CD4-positive, alpha-beta T cell (primary cell): ENCODE results near the gene FUT8. TPM values are rescaled to one million over a fixed set of nuclear protein-coding genes. Genes with fewer than 3 reads are reported as not detected.

Experiments
- ATAC-seq: fragments of 200-7000 bp; cut with Tn5 transposase; one replicate; pipeline ENCODE4 v1.10.0; 2022; ENCODE audit warnings: mild to moderate bottlenecking; ENCODE audit not compliant: poor library complexity
- CTCF ChIA-PET: fragments of 350-600 bp; sonication (Branson Sonifier 250); formaldehyde crosslinking; loops from one replicate; lab custom pipeline; 2021; ENCODE audit warnings: antibody characterized with exemption, inconsistent platforms; lab: Charles Lee
- POLR2A ChIA-PET: fragments of 350-600 bp; sonication (Branson Sonifier 250); formaldehyde crosslinking; loops from one replicate; lab custom pipeline; 2021; ENCODE audit warnings: antibody characterized with exemption, inconsistent platforms; lab: Charles Lee
- DNase-seq, 14 experiments: peaks; one replicate each; pipeline ENCODE4 v3.0.0-alpha.2; 2013 to 2020; ENCODE audit warnings: mixed read lengths in 2 of 14
- H3K27ac ChIP-seq, 2 donors: one replicate each; pipeline versions ENCODE4 v1.5.1 to v1.7.0; 2013; ENCODE audit warnings: low read length in 2 of 2, low read depth in 1 of 2, mild to moderate bottlenecking in 1 of 2
- H3K27me3 ChIP-seq, 2 experiments: 1 replicate in 1 of 2; 2 replicates in 1 of 2; pipeline versions ENCODE4 v1.6.1 to v1.7.0; 2013; ENCODE audit warnings: low read length in 2 of 2, control low read depth in 1 of 2, mild to moderate bottlenecking in 1 of 2, moderate library complexity in 1 of 2; ENCODE audit not compliant: insufficient read depth in 2 of 2, control insufficient read depth in 1 of 2
- H3K36me3 ChIP-seq: one replicate; pipeline ENCODE4 v1.6.1; 2013; ENCODE audit warnings: low read length, control low read depth; ENCODE audit not compliant: insufficient read depth
- H3K4me1 ChIP-seq: one replicate; pipeline ENCODE4 v1.6.1; 2013; ENCODE audit warnings: low read length, control low read depth; ENCODE audit not compliant: insufficient read depth
- H3K4me3 ChIP-seq: one replicate; pipeline ENCODE4 v1.5.1; 2013; ENCODE audit warnings: mild to moderate bottlenecking, low read length, moderate library complexity
- H3K9me3 ChIP-seq, 2 experiments: 1 replicate in 1 of 2; 2 replicates in 1 of 2; pipeline versions ENCODE4 v1.6.1 to v1.7.0; 2013; ENCODE audit warnings: low read length in 2 of 2, mild to moderate bottlenecking in 2 of 2, control low read depth in 1 of 2, moderate library complexity in 1 of 2; ENCODE audit not compliant: control insufficient read depth in 1 of 2, insufficient read depth in 1 of 2
- H3K27ac Mint-ChIP-seq: one replicate; pipeline ENCODE4 v1.8.0; 2020; ENCODE audit warnings: mixed read lengths
- H3K27me3 Mint-ChIP-seq: one replicate; pipeline ENCODE4 v1.8.0; 2021; ENCODE audit warnings: mixed read lengths
- H3K36me3 Mint-ChIP-seq: one replicate; pipeline ENCODE4 v1.8.0; 2021; ENCODE audit warnings: low read depth, mixed read lengths
- H3K4me1 Mint-ChIP-seq: one replicate; pipeline ENCODE4 v1.8.0; 2021; ENCODE audit warnings: low read depth, mixed read lengths
- H3K4me3 Mint-ChIP-seq: one replicate; pipeline ENCODE4 v1.8.0; 2020; ENCODE audit warnings: mild to moderate bottlenecking, mixed read lengths
- H3K9me3 Mint-ChIP-seq: one replicate; pipeline ENCODE4 v1.8.0; 2020; ENCODE audit warnings: mixed read lengths
- intact Hi-C, 2 experiments: fragments of 100-400 bp; cut with DNase I in 1 of 2; cut with micrococcal nuclease in 1 of 2; formaldehyde crosslinking; loops; one replicate each; pipeline versions ENCODE4 v1.15.1 to v1.9.0; 2023 to 2025; cut with DNase I, micrococcal nuclease
- total RNA-seq, 174 experiments: library from RNA in 2 of 174; stranded (reverse) in 2 of 174; gene quantifications; one replicate each; pipeline ENCODE4 v1.2.3 and lab custom pipeline; 2021 to 2026
- TF ChIP-seq, protein P1 (sequence below): fragments of 200-600 bp; IDR thresholded peaks from one replicate; pipeline ENCODE4 v1.8.0; 2022; ENCODE audit warnings: antibody characterized with exemption, mild to moderate bottlenecking

Gene FUT8
- total RNA-seq, 2 experiments from 2014 or later, result 31.3 to 39.1 TPM

GRCh38 chr14:65718629-65719028 lies 306.1 kb downstream of the FUT8 start:
- H3K9me3 ChIP-seq, result peaks cover 0 to 13% of the 10 kb centered on the region in 2 experiments
- ATAC-seq, result no peak
- no peak overlapping the region for H3K27ac ChIP-seq
- ChIA-PET POLR2A (no interaction called here), CTCF (no interaction called here)
- H3K4me3 ChIP-seq, result no peak overlapping the region
- DNase-seq, result no peak
- H3K36me3 Mint-ChIP-seq, result peaks cover 73% of the 10 kb centered on the region
- intact Hi-C loops, result no loop called here
- H3K4me3 Mint-ChIP-seq, result no peak overlapping the region
- H3K27me3 Mint-ChIP-seq, result no peaks in the 10 kb centered on the region
- H3K27ac Mint-ChIP-seq, result no peak overlapping the region
- no peaks in the 10 kb centered on the region for H3K27me3 ChIP-seq
- H3K4me1 Mint-ChIP-seq, result peaks cover 30% of the 10 kb centered on the region
- peaks cover 11% of the 10 kb centered on the region for H3K9me3 Mint-ChIP-seq
- TF ChIP-seq, protein P1, sequence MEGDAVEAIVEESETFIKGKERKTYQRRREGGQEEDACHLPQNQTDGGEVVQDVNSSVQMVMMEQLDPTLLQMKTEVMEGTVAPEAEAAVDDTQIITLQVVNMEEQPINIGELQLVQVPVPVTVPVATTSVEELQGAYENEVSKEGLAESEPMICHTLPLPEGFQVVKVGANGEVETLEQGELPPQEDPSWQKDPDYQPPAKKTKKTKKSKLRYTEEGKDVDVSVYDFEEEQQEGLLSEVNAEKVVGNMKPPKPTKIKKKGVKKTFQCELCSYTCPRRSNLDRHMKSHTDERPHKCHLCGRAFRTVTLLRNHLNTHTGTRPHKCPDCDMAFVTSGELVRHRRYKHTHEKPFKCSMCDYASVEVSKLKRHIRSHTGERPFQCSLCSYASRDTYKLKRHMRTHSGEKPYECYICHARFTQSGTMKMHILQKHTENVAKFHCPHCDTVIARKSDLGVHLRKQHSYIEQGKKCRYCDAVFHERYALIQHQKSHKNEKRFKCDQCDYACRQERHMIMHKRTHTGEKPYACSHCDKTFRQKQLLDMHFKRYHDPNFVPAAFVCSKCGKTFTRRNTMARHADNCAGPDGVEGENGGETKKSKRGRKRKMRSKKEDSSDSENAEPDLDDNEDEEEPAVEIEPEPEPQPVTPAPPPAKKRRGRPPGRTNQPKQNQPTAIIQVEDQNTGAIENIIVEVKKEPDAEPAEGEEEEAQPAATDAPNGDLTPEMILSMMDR, result no peak
- peaks cover 9% of the 10 kb centered on the region for H3K4me1 ChIP-seq
- H3K36me3 ChIP-seq, result peaks cover 3% of the 10 kb centered on the region

- ATAC-seq (no peak), DNase-seq (no peak)
- Mint-ChIP-seq H3K4me1 (peaks cover 30% of the 10 kb centered on the region), H3K4me3 (no peak overlapping the region), H3K9me3 (peaks cover 4% of the 10 kb centered on the region), H3K27me3 (no peaks in the 10 kb centered on the region), H3K27ac (no peak overlapping the region), H3K36me3 (peaks cover 76% of the 10 kb centered on the region)
- H3K27ac ChIP-seq, result no peak overlapping the region
- H3K4me1 ChIP-seq, result peaks cover 9% of the 10 kb centered on the region
- POLR2A ChIA-PET, result no interaction called here
- intact Hi-C loops, result no loop called here
- CTCF ChIA-PET, result no interaction called here
- no peak overlapping the region for H3K4me3 ChIP-seq
- peaks cover 9% of the 10 kb centered on the region for H3K36me3 ChIP-seq
- TF ChIP-seq, protein P1, result no peak
- H3K9me3 ChIP-seq, result peaks cover 0 to 13% of the 10 kb centered on the region in 2 experiments
- H3K27me3 ChIP-seq, result no peaks in the 10 kb centered on the region
These were observed 307.6 kb downstream of the FUT8 start for GRCh38 chr14:65720171-65720570.

GRCh38 chr14:65720743-65721142 lies 308.2 kb downstream of the FUT8 start:
- Histone ChIP-seq H3K4me1 (peaks cover 9% of the 10 kb centered on the region), H3K27me3 (no peaks in the 10 kb centered on the region), H3K9me3 (peaks cover 0 to 13% of the 10 kb centered on the region in 2 experiments), H3K27ac (no peak overlapping the region), H3K4me3 (no peak overlapping the region), H3K36me3 (peaks cover 13% of the 10 kb centered on the region)
- ChIA-PET POLR2A (no interaction called here), CTCF (no interaction called here)
- DNase-seq (no peak), ATAC-seq (no peak)
- Mint-ChIP-seq H3K27me3 (no peaks in the 10 kb centered on the region), H3K9me3 (peaks cover 4% of the 10 kb centered on the region), H3K4me1 (peaks cover 30% of the 10 kb centered on the region), H3K36me3 (peaks cover 76% of the 10 kb centered on the region), H3K4me3 (no peak overlapping the region), H3K27ac (no peak overlapping the region)
- intact Hi-C loops, result no loop called here
- TF ChIP-seq, protein P1, result no peak
